ENCODE results near the gene SMAD7. TPM values are rescaled to one million over a fixed set of nuclear protein-coding genes. Genes with fewer than 3 reads are reported as not detected.
A peak's percentile ranks its signal among the peaks of the same experiment; 100 is the strongest.

Gene SMAD7
- total and polyA plus RNA-seq, 2 donors = 25.6 to 31.5 TPM

DNA sequence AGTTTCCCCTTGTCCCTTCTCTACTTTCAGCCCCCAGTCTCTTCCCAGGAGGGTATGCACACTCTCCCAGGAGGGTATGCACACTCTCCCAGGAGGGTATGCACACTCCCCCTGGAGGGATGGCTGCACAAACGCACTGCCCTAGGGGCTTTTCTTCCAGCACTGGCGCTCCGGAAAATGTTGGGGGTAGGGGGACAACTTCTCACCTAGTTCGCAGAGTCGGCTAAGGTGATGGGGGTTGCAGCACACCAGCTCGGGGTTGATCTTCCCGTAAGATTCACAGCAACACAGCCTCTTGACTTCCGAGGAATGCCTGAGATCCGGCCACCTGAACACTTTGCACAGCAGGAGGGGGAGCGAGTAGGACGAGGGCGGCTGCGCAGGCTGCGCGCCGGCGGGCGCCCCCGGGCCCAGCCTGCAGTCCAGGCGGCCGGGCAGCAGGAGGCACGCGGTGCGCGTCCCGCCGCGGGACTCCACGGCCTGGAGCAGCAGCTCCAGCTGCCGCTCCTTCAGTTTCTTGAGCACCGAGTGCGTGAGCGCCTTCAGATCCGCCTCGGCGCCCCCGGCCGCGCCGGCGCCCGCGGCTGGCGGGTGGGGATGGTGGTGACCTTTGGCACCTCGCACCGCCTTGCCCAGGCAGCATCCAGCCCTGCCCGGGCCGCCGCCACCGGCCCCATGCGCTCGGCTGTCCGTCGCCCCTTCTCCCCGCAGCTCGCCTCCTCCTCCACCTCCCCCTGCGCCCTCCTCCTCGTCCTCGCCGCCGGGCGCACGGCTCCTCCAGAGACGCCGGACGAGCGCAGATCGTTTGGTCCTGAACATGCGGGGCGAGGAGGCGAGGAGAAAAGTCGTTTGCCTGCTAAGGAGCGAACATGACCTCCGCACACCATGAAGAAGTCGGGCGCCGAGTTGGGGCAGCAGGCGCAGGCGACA is 894 bp downstream of the SMAD7 start:
- H3K36me3 ChIP-seq (ENCODE audit: insufficient read depth) = peaks cover 2% of the 10 kb centered on the region
- under 1% methylated on average over 79 of the region's 79 CpGs for WGBS
- peak overlapping the region; percentile 89 for H3K27ac ChIP-seq (ENCODE audit: low read depth)
- H3K4me1 ChIP-seq (ENCODE audit: insufficient read depth) = peaks cover 3% of the 10 kb centered on the region
- peak overlapping the region; percentile 88 for H3K4me3 ChIP-seq (ENCODE audit: low read depth, low read length)
- DNase-seq (ENCODE audit: extremely low spot score) = no peak

DNA sequence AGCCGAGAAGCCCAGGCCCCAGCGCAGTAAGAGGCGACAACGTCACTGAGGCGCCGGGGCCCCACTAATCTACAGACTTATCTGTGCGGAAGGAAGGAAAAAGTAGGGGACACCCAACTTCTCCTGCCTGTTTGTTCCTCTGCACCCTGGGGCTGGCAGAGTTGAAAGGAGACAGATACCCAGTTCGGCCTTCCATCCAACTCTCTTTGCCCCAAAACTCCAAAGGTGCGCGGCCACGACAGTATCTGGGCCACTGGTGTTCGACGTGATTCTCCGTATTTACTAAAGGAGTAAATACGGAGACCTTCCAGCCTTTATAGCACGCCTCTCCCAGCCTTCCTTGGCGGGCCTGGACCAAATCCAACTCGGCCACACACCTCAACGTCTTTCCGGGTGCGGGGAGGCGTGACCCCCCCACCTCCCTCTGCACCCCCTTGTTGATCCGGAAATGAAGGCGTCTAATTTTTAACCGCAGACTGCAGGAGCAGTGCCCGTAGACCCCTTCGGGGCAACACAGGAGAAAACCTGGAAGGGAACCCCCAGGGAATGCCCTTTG is 1.6 kb downstream of the SMAD7 start:
- 2% methylated on average over 27 of the region's 27 CpGs for WGBS
- Histone ChIP-seq H3K36me3 (ENCODE audit: insufficient read depth) (peaks cover 2% of the 10 kb centered on the region), H3K27ac (ENCODE audit: low read depth) (peak overlapping the region; percentile 40), H3K4me1 (ENCODE audit: insufficient read depth) (peaks cover 9% of the 10 kb centered on the region), H3K4me3 (ENCODE audit: low read depth, low read length) (peak overlapping the region; percentile 88)
- no peak for DNase-seq (ENCODE audit: extremely low spot score)

- H3K4me1 ChIP-seq (ENCODE audit: insufficient read depth) = peaks cover 10% of the 10 kb centered on the region
- peak overlapping the region; percentile 88 for H3K4me3 ChIP-seq (ENCODE audit: low read depth, low read length)
- DNase-seq (ENCODE audit: extremely low spot score) = no peak
- peak overlapping the region; percentile 40 for H3K27ac ChIP-seq (ENCODE audit: low read depth)
- peaks cover 2% of the 10 kb centered on the region for H3K36me3 ChIP-seq (ENCODE audit: insufficient read depth)
- whole genome bisulfite sequencing = 2% methylated on average over 52 of the region's 52 CpGs
These were observed 2.4 kb downstream of the SMAD7 start for GRCh38 chr18:48948112-48949049.

GRCh38 chr18:48947560-48947959 is 3.2 kb downstream of the SMAD7 start:
- 9% methylated on average over 3 of the region's 3 CpGs for WGBS
- H3K4me1 ChIP-seq (ENCODE audit: insufficient read depth) = peaks cover 10% of the 10 kb centered on the region
- no peak for DNase-seq (ENCODE audit: extremely low spot score)

DNA sequence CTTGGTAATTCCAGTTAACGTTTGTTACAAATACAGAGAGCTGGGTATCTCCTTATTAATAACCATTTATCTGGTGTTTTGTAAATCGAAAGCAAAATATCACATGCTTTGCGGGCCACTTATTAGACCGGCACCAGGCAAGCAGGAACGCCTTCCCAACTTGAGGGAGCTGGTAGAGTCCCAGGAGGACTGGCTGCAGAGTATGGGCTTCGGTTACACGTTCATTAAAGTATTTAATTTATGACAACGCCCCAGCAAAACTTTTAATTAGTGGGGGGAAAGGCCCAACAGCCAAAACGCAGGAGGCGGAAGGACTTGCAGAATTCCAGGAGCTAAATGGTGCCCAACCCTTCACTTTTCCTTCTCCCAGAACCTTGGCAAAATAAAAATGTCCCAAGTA is 3.7 kb downstream of the SMAD7 start:
- Histone ChIP-seq H3K4me3 (ENCODE audit: low read depth, low read length) (peak overlapping the region; percentile 88), H3K36me3 (ENCODE audit: insufficient read depth) (peaks cover 2% of the 10 kb centered on the region), H3K4me1 (ENCODE audit: insufficient read depth) (peaks cover 10% of the 10 kb centered on the region), H3K27ac (ENCODE audit: low read depth) (no peak overlapping the region)
- no peak for DNase-seq (ENCODE audit: extremely low spot score)
- 15% methylated on average over 10 of the region's 10 CpGs for WGBS

More at GRCh38 chr18:48947560-48947959, 3.2 kb downstream of the SMAD7 start:
- Histone ChIP-seq H3K4me3 (ENCODE audit: low read depth, low read length) (peak overlapping the region; percentile 88), H3K27ac (ENCODE audit: low read depth) (no peak overlapping the region), H3K36me3 (ENCODE audit: insufficient read depth) (peaks cover 2% of the 10 kb centered on the region)

DNA sequence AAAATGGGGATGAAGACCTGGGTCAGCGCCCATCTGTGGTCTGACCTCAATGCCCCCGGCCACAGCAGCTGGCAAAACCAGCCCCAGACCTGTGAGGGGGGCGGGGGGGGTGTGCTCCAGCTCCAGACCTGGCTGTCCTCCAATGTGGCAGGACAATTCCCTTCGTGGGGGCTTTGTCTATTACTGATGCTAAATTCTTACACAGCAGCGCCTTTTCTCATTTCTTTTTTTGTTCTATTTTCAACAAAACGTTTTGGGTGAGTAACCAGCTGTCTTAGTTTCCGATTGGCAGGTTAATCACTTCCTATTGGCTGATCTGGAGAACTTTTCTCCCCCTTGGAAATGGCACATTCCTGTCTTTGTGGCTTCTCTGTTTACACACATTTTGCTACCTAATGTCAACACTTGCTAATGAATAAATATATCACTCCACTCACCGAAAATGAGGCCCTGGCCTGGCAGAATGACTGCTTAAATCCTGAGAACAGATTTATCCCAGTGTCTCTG is 4.4 kb downstream of the SMAD7 start:
- peaks cover 10% of the 10 kb centered on the region for H3K4me1 ChIP-seq (ENCODE audit: insufficient read depth)
- no peak for DNase-seq (ENCODE audit: extremely low spot score)
- peak overlapping the region; percentile 88 for H3K4me3 ChIP-seq (ENCODE audit: low read depth, low read length)
- peaks cover 2% of the 10 kb centered on the region for H3K36me3 ChIP-seq (ENCODE audit: insufficient read depth)
- WGBS = 30% methylated on average over 8 of the region's 8 CpGs
- no peak overlapping the region for H3K27ac ChIP-seq (ENCODE audit: low read depth)

DNA sequence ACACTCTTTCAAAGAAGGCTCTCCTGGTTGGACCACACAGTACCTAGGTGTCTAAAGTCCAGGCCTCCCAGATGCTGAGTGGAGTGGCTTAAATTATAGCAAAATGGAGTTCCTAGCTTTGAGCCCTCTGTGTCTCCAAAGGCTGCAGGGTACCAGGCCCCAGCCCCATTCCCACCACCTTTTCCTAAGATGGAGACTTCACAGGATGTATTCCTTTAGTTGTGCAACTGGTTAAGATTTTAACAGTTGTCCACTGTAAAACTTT is 4.9 kb downstream of the SMAD7 start:
- Histone ChIP-seq H3K27ac (ENCODE audit: low read depth) (no peak overlapping the region), H3K36me3 (ENCODE audit: insufficient read depth) (peaks cover 2% of the 10 kb centered on the region), H3K4me1 (ENCODE audit: insufficient read depth) (peaks cover 10% of the 10 kb centered on the region), H3K4me3 (ENCODE audit: low read depth, low read length) (peak overlapping the region; percentile 14)
- no peak for DNase-seq (ENCODE audit: extremely low spot score)

GRCh38 chr18:48944634-48945033 is 6.1 kb downstream of the SMAD7 start:
- Histone ChIP-seq H3K27ac (ENCODE audit: low read depth) (no peak overlapping the region), H3K4me3 (ENCODE audit: low read depth, low read length) (no peak overlapping the region), H3K36me3 (ENCODE audit: insufficient read depth) (peaks cover 2% of the 10 kb centered on the region), H3K4me1 (ENCODE audit: insufficient read depth) (peaks cover 13% of the 10 kb centered on the region)
- WGBS = 51% methylated on average over 7 of the region's 7 CpGs
- no peak for DNase-seq (ENCODE audit: extremely low spot score)

GRCh38 chr18:48943736-48944527 is 6.8 kb downstream of the SMAD7 start:
- H3K4me1 ChIP-seq (ENCODE audit: insufficient read depth) = peaks cover 13% of the 10 kb centered on the region
- no peak for DNase-seq (ENCODE audit: extremely low spot score)
- no peak overlapping the region for H3K4me3 ChIP-seq (ENCODE audit: low read depth, low read length)
- 75% methylated on average over 8 of the region's 8 CpGs for WGBS
- H3K27ac ChIP-seq (ENCODE audit: low read depth) = peak overlapping the region; percentile 53
- H3K36me3 ChIP-seq (ENCODE audit: insufficient read depth) = peaks cover 2% of the 10 kb centered on the region

DNA sequence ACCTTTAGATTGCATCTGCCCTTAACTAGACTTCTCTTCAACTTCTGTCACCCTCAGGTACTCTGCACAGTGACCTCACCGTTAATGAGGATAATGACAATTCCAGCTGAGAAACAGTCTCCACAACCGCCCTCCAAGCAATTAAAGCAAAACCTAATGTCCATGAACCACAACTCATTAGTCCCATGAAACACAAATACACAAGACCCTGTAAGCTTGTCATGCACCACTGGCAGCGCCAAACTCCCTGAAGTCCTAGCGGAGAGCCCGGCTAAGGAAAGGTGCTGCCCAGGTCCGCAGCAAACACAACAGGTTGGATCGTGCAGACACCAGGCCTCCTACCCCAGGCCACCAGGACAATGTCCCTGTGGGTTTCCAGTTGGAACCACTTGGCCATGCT is 7.4 kb downstream of the SMAD7 start:
- Histone ChIP-seq H3K27ac (ENCODE audit: low read depth) (no peak overlapping the region), H3K36me3 (ENCODE audit: insufficient read depth) (peaks cover 2% of the 10 kb centered on the region), H3K4me1 (ENCODE audit: insufficient read depth) (peaks cover 15% of the 10 kb centered on the region), H3K4me3 (ENCODE audit: low read depth, low read length) (no peak overlapping the region)
- 68% methylated on average over 7 of the region's 7 CpGs for WGBS
- no peak for DNase-seq (ENCODE audit: extremely low spot score)

DNA sequence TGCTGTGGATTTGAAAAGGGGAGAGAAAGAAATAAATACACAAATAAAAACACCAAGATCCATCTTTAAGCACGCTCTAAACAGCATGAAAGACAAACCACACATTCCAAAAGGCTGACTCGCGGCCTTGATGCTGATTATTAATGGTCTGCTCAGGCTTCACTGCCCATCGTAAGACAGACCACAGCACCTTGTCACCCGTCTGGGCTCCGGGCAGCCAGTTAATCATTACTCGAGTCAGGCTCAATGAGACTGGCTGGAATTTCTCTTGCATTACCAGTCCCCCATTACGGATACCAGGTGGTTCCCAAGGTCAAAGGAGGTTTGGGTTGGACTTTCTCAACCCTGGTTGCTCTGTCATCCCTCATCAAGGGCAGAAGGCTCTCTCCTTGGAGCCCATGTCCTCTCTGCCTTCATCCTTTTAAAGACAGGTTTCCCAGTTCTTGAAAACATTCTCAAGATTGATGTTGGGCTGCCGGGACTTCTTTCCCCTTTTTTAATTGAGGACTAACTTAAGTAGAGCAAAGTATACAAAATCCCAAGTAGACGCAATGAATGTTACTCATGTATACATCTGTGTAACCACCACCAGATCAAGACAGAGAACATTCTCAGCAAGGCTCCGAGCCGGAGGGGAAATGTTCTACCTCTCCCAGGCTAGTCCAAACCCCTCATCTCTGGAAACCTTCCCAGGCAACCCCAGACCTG is 8.1 kb downstream of the SMAD7 start:
- Histone ChIP-seq H3K4me1 (ENCODE audit: insufficient read depth) (peaks cover 15% of the 10 kb centered on the region), H3K36me3 (ENCODE audit: insufficient read depth) (peaks cover 2% of the 10 kb centered on the region), H3K4me3 (ENCODE audit: low read depth, low read length) (no peak overlapping the region), H3K27ac (ENCODE audit: low read depth) (peak overlapping the region; percentile 30)
- 35% methylated on average over 12 of the region's 12 CpGs for WGBS
- DNase-seq (ENCODE audit: extremely low spot score) = no peak

GRCh38 chr18:48942086-48942485 is 8.7 kb downstream of the SMAD7 start:
- H3K4me1 ChIP-seq (ENCODE audit: insufficient read depth) = peaks cover 15% of the 10 kb centered on the region
- peaks cover 2% of the 10 kb centered on the region for H3K36me3 ChIP-seq (ENCODE audit: insufficient read depth)
- DNase-seq (ENCODE audit: extremely low spot score) = no peak
- WGBS = 53% methylated on average over 8 of the region's 8 CpGs
- H3K27ac ChIP-seq (ENCODE audit: low read depth) = no peak overlapping the region
- H3K4me3 ChIP-seq (ENCODE audit: low read depth, low read length) = no peak overlapping the region

All from urinary bladder (tissue), 4 donors.